GM23338 (cell line): ENCODE data around the gene TPGS1. TPM values are rescaled to one million over a fixed set of nuclear protein-coding genes. Genes with fewer than 3 reads are reported as not detected.

Source experiments
- ATAC-seq: fragments of 200-7000 bp; cut with Tn5 transposase; 3 replicates; pipeline ENCODE4 v1.9.1; 2020
- DNase-seq: peaks from one replicate; pipeline ENCODE4 v3.0.0-alpha.2; 2015; ENCODE audit warnings: low spot score
- H2AFZ ChIP-seq: fragments of 200-600 bp; sonication (generic); 2 replicates; pipeline ENCODE4 v1.8.0; 2016; ENCODE audit warnings: antibody characterized with exemption, mild to moderate bottlenecking, moderate library complexity
- H3F3A ChIP-seq: fragments of 200-600 bp; sonication (generic); replicated peaks from 2 replicates; pipeline ENCODE4 v1.8.0; 2017; ENCODE audit warnings: antibody characterized with exemption, mixed run types, low read depth
- H3K27ac ChIP-seq: fragments of 200-600 bp; sonication (generic); 2 replicates; pipeline ENCODE4 v1.6.1; 2016; ENCODE audit warnings: low read depth
- H3K27me3 ChIP-seq: fragments of 200-600 bp; sonication (generic); 2 replicates; pipeline ENCODE4 v1.8.0; 2016; ENCODE audit warnings: mild to moderate bottlenecking, mixed run types, moderate library complexity; ENCODE audit not compliant: insufficient read depth
- H3K36me3 ChIP-seq: fragments of 200-600 bp; sonication (generic); 2 replicates; pipeline ENCODE4 v1.8.0; 2016; ENCODE audit warnings: mild to moderate bottlenecking; ENCODE audit not compliant: insufficient read depth
- H3K4me1 ChIP-seq: fragments of 200-600 bp; sonication (generic); 2 replicates; pipeline ENCODE4 v1.8.0; 2016; ENCODE audit warnings: mild to moderate bottlenecking, moderate library complexity; ENCODE audit not compliant: insufficient read depth
- H3K4me2 ChIP-seq: fragments of 200-600 bp; sonication (generic); 2 replicates; pipeline ENCODE4 v1.7.1; 2017; ENCODE audit warnings: mixed run types
- H3K4me3 ChIP-seq: fragments of 200-600 bp; sonication (generic); 2 replicates; pipeline ENCODE4 v1.6.1; 2016; ENCODE audit warnings: mixed run types
- H3K79me2 ChIP-seq: fragments of 200-600 bp; sonication (generic); replicated peaks from 2 replicates; pipeline ENCODE4 v1.8.0; 2017; ENCODE audit warnings: mild to moderate bottlenecking; ENCODE audit not compliant: insufficient read depth
- H3K9me2 ChIP-seq: fragments of 200-600 bp; sonication (generic); 2 replicates; pipeline ENCODE4 v1.8.0; 2017; ENCODE audit not compliant: insufficient read depth
- H4K20me1 ChIP-seq: fragments of 200-600 bp; sonication (generic); replicated peaks from 2 replicates; pipeline ENCODE4 v1.8.0; 2017; ENCODE audit warnings: mild to moderate bottlenecking; ENCODE audit not compliant: insufficient read depth
- H3K27ac Mint-ChIP-seq: 2 replicates; pipeline ENCODE4 v1.8.0; 2020; ENCODE audit warnings: inconsistent platforms, mild to moderate bottlenecking, moderate library complexity, mixed read lengths
- H3K27me3 Mint-ChIP-seq: 3 replicates; pipeline ENCODE4 v1.8.0; 2022; ENCODE audit warnings: low read depth, mild to moderate bottlenecking, moderate library complexity, mixed read lengths, inconsistent platforms; ENCODE audit not compliant: insufficient read depth, poor library complexity
- H3K36me3 Mint-ChIP-seq: 3 replicates; pipeline ENCODE4 v1.8.0; 2021; ENCODE audit warnings: low read depth, mild to moderate bottlenecking, inconsistent platforms, moderate library complexity, mixed read lengths
- H3K4me1 Mint-ChIP-seq: 3 replicates; pipeline ENCODE4 v1.8.0; 2020; ENCODE audit warnings: mild to moderate bottlenecking, inconsistent platforms, mixed read lengths
- H3K4me3 Mint-ChIP-seq: 3 replicates; pipeline ENCODE4 v1.8.0; 2021; ENCODE audit warnings: moderate library complexity, mild to moderate bottlenecking, inconsistent platforms, mixed read lengths
- H3K9me3 Mint-ChIP-seq: 3 replicates; pipeline ENCODE4 v1.8.0; 2020; ENCODE audit warnings: moderate library complexity, mild to moderate bottlenecking, inconsistent platforms, mixed read lengths
- CREB1 ChIP-seq: fragments of 250-450 bp; sonication (Bioruptor Pico); IDR thresholded peaks from 2 replicates; pipeline ENCODE4 v1.5.0; 2020; ENCODE audit warnings: low read depth, mild to moderate bottlenecking, moderate library complexity
- CTCF ChIP-seq, 2 experiments: fragments of 200-600 bp in 1 of 2; sonication (generic) in 1 of 2; conservative IDR thresholded peaks; 2 replicates each; pipeline versions ENCODE4 v1.5.1 to v1.6.1; 2016 to 2017; ENCODE audit warnings: antibody characterized with exemption in 2 of 2, low read depth in 2 of 2, mild to moderate bottlenecking in 2 of 2, moderate library complexity in 1 of 2
- EZH2 ChIP-seq: fragments of 200-600 bp; sonication (generic); IDR thresholded peaks from one replicate; pipeline ENCODE4 v1.8.0; 2017; ENCODE audit warnings: antibody characterized with exemption, mild to moderate bottlenecking, low read depth; ENCODE audit not compliant: unreplicated experiment
- EZH2phosphoT487 ChIP-seq: fragments of 200-600 bp; sonication (generic); IDR thresholded peaks from one replicate; pipeline ENCODE4 v1.8.1; 2018; ENCODE audit warnings: antibody characterized with exemption; ENCODE audit not compliant: unreplicated experiment
- JUNB ChIP-seq: IDR thresholded peaks from one replicate; pipeline ENCODE4 v1.6.1; 2016; ENCODE audit warnings: antibody characterized with exemption; ENCODE audit not compliant: unreplicated experiment
- NANOG ChIP-seq: IDR thresholded peaks from 2 replicates; pipeline ENCODE4 v1.6.1; 2016; ENCODE audit warnings: antibody characterized with exemption, borderline replicate concordance
- POLR2AphosphoS5 ChIP-seq: IDR thresholded peaks from 2 replicates; pipeline ENCODE4 v1.6.1; 2016; ENCODE audit warnings: antibody characterized with exemption, low read depth
- REST ChIP-seq: IDR thresholded peaks from one replicate; pipeline ENCODE4 v1.6.1; 2018; ENCODE audit warnings: antibody characterized with exemption; ENCODE audit not compliant: unreplicated experiment
- ZNF331 ChIP-seq: fragments of 250-450 bp; sonication (Bioruptor Pico); IDR thresholded peaks from 2 replicates; pipeline ENCODE4 v1.5.0; 2020; ENCODE audit warnings: low read depth, mild to moderate bottlenecking, moderate library complexity
- ZNF462 ChIP-seq: fragments of 250-450 bp; sonication (Bioruptor Pico); IDR thresholded peaks from 2 replicates; pipeline ENCODE4 v1.5.0; 2020; ENCODE audit warnings: mild to moderate bottlenecking, moderate library complexity
- polyA plus RNA-seq: library from polyadenylated mRNA; unstranded; fragments of >200 nt; fragmentation: Nextera tagmentation; extraction: Ambion mirVana; gene quantifications from 2 replicates; pipeline ENCODE4 v1.2.1, GENCODE V29; 2016
- total RNA-seq: library from RNA; depleted of rRNA; stranded (reverse); fragments of >200 nt; shearing (Covaris generic); gene quantifications from 2 replicates; pipeline ENCODE4 v1.2.3, GENCODE V29; 2014

TPGS1 gene
- total and polyA plus RNA-seq, 2 experiments from 2014 or later: 11.9 to 38.4 TPM

GRCh38 chr19:485583-486236 lies 21.6 kb upstream of the TPGS1 start:
- TF ChIP-seq CTCF (conservative IDR thresholded peaks at IDR 0.05; ENCODE audit: low read depth in 2 of 2): no peak
- no peak for TF ChIP-seq POLR2AphosphoS5
- no peak for TF ChIP-seq CREB1
- no peak for TF ChIP-seq EZH2phosphoT487
- no peak for TF ChIP-seq REST
- TF ChIP-seq NANOG: no peak
- TF ChIP-seq ZNF331 (CRISPR knock-in tag): no peak
- no peak for TF ChIP-seq EZH2
- TF ChIP-seq JUNB: no peak
- no peak for TF ChIP-seq ZNF462 (CRISPR knock-in tag)
- H3K27ac ChIP-seq: no peak overlapping the region
- no peaks in the 10 kb centered on the region for H3K36me3 ChIP-seq
- DNase-seq: no peak
- H2AFZ ChIP-seq: no peak overlapping the region
- H3K9me2 ChIP-seq: peaks cover 2% of the 10 kb centered on the region; the same call in 1 of the 2 replicates
- no peak overlapping the region for H3K27ac Mint-ChIP-seq
- H3K4me3 Mint-ChIP-seq: no peak overlapping the region; the same call in 2 of the 3 replicates
- peaks cover 22% of the 10 kb centered on the region for H3K9me3 Mint-ChIP-seq
- peaks cover 4% of the 10 kb centered on the region for H3K36me3 Mint-ChIP-seq
- H3K4me1 Mint-ChIP-seq: peaks cover 15% of the 10 kb centered on the region
- H3K27me3 ChIP-seq: peaks cover 6% of the 10 kb centered on the region; the same call in 1 of the 2 replicates
- peaks cover 10% of the 10 kb centered on the region for H3F3A ChIP-seq
- H3K4me3 ChIP-seq: no peak overlapping the region
- H3K79me2 ChIP-seq: no peaks in the 10 kb centered on the region
- H3K27me3 Mint-ChIP-seq: peaks cover 33% of the 10 kb centered on the region
- H3K4me1 ChIP-seq: peaks cover 8% of the 10 kb centered on the region; the same call in 1 of the 2 replicates
- ATAC-seq: no peak
- no peaks in the 10 kb centered on the region for H4K20me1 ChIP-seq
- H3K4me2 ChIP-seq: no peak overlapping the region
